ENCODE data around the gene KLK15.

The KLK15 gene

DNA sequence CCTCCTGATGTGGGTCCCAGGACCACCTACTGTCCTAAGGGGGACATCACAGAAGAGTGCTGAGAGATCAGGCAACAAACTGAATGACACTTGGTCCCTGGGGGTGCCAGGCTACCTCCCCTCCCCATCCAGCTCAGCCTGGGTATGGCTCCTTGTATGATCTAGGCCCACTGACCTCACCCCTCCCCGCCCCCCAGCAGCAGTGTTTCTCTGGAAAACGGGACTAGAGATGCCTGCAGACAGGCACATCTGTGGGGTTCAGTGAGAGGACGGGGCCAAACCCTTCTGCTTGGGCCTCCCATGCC, 33.9 kb downstream of the KLK15 start:
- peaks cover 76% of the 10 kb centered on the region for H3K36me3 ChIP-seq (replicated peaks; ENCODE audit: low read depth, low read length)

DNA sequence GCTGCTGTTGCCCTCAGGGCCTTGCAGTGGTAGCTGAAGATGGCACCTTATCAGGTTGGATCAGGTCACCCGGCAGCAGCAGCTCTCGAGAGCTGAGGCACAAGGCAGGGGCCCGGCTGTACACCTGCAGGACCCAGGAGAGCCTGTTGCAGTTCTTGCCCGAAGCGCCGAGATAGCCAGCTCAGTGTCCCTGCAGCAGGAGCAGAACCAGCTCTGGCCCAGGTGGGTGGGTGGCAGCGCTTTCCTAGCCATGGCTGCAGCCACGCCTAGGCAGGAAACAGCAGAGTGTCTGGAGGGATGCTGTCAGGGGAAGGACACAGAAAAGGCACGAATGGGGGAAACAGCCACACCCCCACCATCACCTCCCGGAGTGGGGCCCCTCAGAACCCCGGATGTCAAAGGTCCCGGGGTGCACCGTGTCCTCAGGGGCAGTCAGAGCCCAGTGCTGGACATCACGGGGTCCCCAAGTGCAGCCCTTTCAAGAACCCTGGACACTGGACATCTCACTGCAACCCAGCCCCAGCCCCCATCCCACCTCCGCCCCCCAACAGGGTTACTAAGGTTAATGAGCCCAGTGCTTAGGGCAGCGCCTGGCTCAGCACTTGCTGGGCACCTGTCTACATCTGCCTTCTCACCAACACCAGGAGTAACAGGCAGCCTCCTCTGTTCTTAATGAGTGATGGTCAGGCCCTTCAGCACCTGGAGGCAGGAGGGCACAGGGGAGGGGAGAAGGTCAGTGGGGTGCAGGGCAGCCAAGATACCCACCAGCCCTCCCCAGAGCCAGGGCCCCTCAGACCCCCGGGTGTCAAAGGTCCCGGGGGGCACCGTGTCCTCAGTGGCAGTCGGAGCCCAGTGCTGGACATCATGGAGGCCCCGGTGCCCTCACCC, 34.5 kb downstream of the KLK15 start:
- no peaks in the 10 kb centered on the region for H3K27me3 ChIP-seq (ENCODE audit: low read depth, low read length)
- H3K79me2 ChIP-seq (ENCODE audit: low read length), result peaks cover 53% of the 10 kb centered on the region
- no peak overlapping the region for H3K9ac ChIP-seq (ENCODE audit: low read length)
- peaks cover 76% of the 10 kb centered on the region for H3K36me3 ChIP-seq (replicated peaks; ENCODE audit: low read depth, low read length)
- H3K4me1 ChIP-seq (ENCODE audit: low read length), result peaks cover 21% of the 10 kb centered on the region
- no peak overlapping the region for H2AFZ ChIP-seq (ENCODE audit: low read depth, low read length)
- peaks cover 83% of the 10 kb centered on the region for H4K20me1 ChIP-seq (ENCODE audit: insufficient read depth, low read length)
- H3K4me3 ChIP-seq (ENCODE audit: low read length), result no peak overlapping the region
- H3K9me3 ChIP-seq (ENCODE audit: insufficient read depth, low read length), result no peaks in the 10 kb centered on the region
- TF ChIP-seq, protein P1, sequence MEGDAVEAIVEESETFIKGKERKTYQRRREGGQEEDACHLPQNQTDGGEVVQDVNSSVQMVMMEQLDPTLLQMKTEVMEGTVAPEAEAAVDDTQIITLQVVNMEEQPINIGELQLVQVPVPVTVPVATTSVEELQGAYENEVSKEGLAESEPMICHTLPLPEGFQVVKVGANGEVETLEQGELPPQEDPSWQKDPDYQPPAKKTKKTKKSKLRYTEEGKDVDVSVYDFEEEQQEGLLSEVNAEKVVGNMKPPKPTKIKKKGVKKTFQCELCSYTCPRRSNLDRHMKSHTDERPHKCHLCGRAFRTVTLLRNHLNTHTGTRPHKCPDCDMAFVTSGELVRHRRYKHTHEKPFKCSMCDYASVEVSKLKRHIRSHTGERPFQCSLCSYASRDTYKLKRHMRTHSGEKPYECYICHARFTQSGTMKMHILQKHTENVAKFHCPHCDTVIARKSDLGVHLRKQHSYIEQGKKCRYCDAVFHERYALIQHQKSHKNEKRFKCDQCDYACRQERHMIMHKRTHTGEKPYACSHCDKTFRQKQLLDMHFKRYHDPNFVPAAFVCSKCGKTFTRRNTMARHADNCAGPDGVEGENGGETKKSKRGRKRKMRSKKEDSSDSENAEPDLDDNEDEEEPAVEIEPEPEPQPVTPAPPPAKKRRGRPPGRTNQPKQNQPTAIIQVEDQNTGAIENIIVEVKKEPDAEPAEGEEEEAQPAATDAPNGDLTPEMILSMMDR (IDR thresholded peaks at IDR 0.05; ENCODE audit: low read depth, low read length), result no peak
- no peak for TF ChIP-seq EZH2phosphoT487 (IDR thresholded peaks at IDR 0.05; ENCODE audit: low read depth)
- H3K4me2 ChIP-seq (ENCODE audit: low read length), result no peak overlapping the region
- H3K27ac ChIP-seq (ENCODE audit: low read length), result no peak overlapping the region

More for the DNA sequence above, 33.9 kb downstream of the KLK15 start:
- no peaks in the 10 kb centered on the region for H3K9me3 ChIP-seq (ENCODE audit: insufficient read depth, low read length)
- peaks cover 83% of the 10 kb centered on the region for H4K20me1 ChIP-seq (ENCODE audit: insufficient read depth, low read length)
- peaks cover 16% of the 10 kb centered on the region for H3K4me1 ChIP-seq (ENCODE audit: low read length)
- H3K27me3 ChIP-seq (ENCODE audit: low read depth, low read length), result no peaks in the 10 kb centered on the region
- peaks cover 59% of the 10 kb centered on the region for H3K79me2 ChIP-seq (ENCODE audit: low read length)
- H2AFZ ChIP-seq (ENCODE audit: low read depth, low read length), result no peak overlapping the region
- H3K9ac ChIP-seq (ENCODE audit: low read length), result no peak overlapping the region
- no peak overlapping the region for H3K27ac ChIP-seq (ENCODE audit: low read length)
- H3K4me3 ChIP-seq (ENCODE audit: low read length), result no peak overlapping the region
- no peak for TF ChIP-seq EZH2phosphoT487 (IDR thresholded peaks at IDR 0.05; ENCODE audit: low read depth)
- TF ChIP-seq, protein P1 (IDR thresholded peaks at IDR 0.05; ENCODE audit: low read depth, low read length), result no peak
- no peak overlapping the region for H3K4me2 ChIP-seq (ENCODE audit: low read length)

GRCh38 chr19:50797781-50798658, 35.4 kb downstream of the KLK15 start:
- no peak overlapping the region for H3K9ac ChIP-seq (ENCODE audit: low read length)
- no peaks in the 10 kb centered on the region for H3K27me3 ChIP-seq (ENCODE audit: low read depth, low read length)
- no peak overlapping the region for H2AFZ ChIP-seq (ENCODE audit: low read depth, low read length)
- no peak overlapping the region for H3K4me3 ChIP-seq (ENCODE audit: low read length)
- peaks cover 76% of the 10 kb centered on the region for H4K20me1 ChIP-seq (ENCODE audit: insufficient read depth, low read length)
- peaks cover 20% of the 10 kb centered on the region for H3K4me1 ChIP-seq (ENCODE audit: low read length)
- no peak overlapping the region for H3K27ac ChIP-seq (ENCODE audit: low read length)
- H3K4me2 ChIP-seq (ENCODE audit: low read length), result no peak overlapping the region
- peaks cover 67% of the 10 kb centered on the region for H3K36me3 ChIP-seq (replicated peaks; ENCODE audit: low read depth, low read length)
- H3K9me3 ChIP-seq (ENCODE audit: insufficient read depth, low read length), result no peaks in the 10 kb centered on the region
- peaks cover 44% of the 10 kb centered on the region for H3K79me2 ChIP-seq (ENCODE audit: low read length)
- no peak for TF ChIP-seq EZH2phosphoT487 (IDR thresholded peaks at IDR 0.05; ENCODE audit: low read depth)
- TF ChIP-seq, protein P1 (IDR thresholded peaks at IDR 0.05; ENCODE audit: low read depth, low read length), result no peak

GRCh38 chr19:50797429-50797780, 36.0 kb downstream of the KLK15 start:
- Histone ChIP-seq H4K20me1 (ENCODE audit: insufficient read depth, low read length) (peaks cover 70% of the 10 kb centered on the region), H3K9me3 (ENCODE audit: insufficient read depth, low read length) (no peaks in the 10 kb centered on the region), H3K27ac (ENCODE audit: low read length) (no peak overlapping the region), H3K4me2 (ENCODE audit: low read length) (no peak overlapping the region), H3K4me1 (ENCODE audit: low read length) (peaks cover 14% of the 10 kb centered on the region), H3K4me3 (ENCODE audit: low read length) (no peak overlapping the region), H3K27me3 (ENCODE audit: low read depth, low read length) (no peaks in the 10 kb centered on the region), H3K79me2 (ENCODE audit: low read length) (peaks cover 38% of the 10 kb centered on the region), H3K9ac (ENCODE audit: low read length) (no peak overlapping the region), H3K36me3 (replicated peaks; ENCODE audit: low read depth, low read length) (peaks cover 62% of the 10 kb centered on the region), H2AFZ (ENCODE audit: low read depth, low read length) (no peak overlapping the region)
- TF ChIP-seq, protein P1 (IDR thresholded peaks at IDR 0.05; ENCODE audit: low read depth, low read length), result no peak

Measured in OCI-LY3 (cell line).